IMR-90 (cell line): ENCODE data around the gene ABCB4. TPM values are rescaled to one million over a fixed set of nuclear protein-coding genes. Genes with fewer than 3 reads are reported as not detected.

Experiments used
- ATAC-seq: fragments of 200-7000 bp; cut with Tn5 transposase; 2 replicates; pipeline ENCODE4 v1.9.1; 2020; ENCODE audit warnings: low read depth, mild to moderate bottlenecking, moderate library complexity
- BruUV-seq: library from RNA; stranded (reverse); fragments of 400-500 nt; replicated peaks from 2 replicates; lab custom pipeline; 2021; lab: Mats Ljungman, UMichigan
- CTCF ChIA-PET: fragments of 300-600 bp; formaldehyde crosslinking; extraction: SDS; loops from one replicate; lab custom pipeline; 2021; ENCODE audit warnings: antibody characterized with exemption; lab: Yijun Ruan, JAX
- POLR2A ChIA-PET: fragments of 300-600 bp; sonication (Branson Sonifier 250); formaldehyde crosslinking; loops from one replicate; lab custom pipeline; 2022; ENCODE audit warnings: antibody characterized with exemption; ENCODE audit not compliant: unreplicated experiment; lab: Charles Lee
- DNase-seq: peaks from one replicate; pipeline ENCODE4 v3.0.0; 2013
- H2AFZ ChIP-seq: replicated peaks from 2 replicates; pipeline ENCODE3; 2013; ENCODE audit warnings: low read length, mild to moderate bottlenecking; ENCODE audit not compliant: poor library complexity
- H2AK5ac ChIP-seq: 2 replicates; pipeline ENCODE4 v1.6.1; 2013; ENCODE audit warnings: low read depth, low read length, inconsistent platforms
- H2AK9ac ChIP-seq: replicated peaks from 2 replicates; pipeline ENCODE3; 2013; ENCODE audit warnings: mild to moderate bottlenecking, low read depth, low read length, moderate library complexity; ENCODE audit not compliant: poor library complexity
- H2BK120ac ChIP-seq: 2 replicates; pipeline ENCODE4 v1.6.1; 2013; ENCODE audit warnings: low read depth, low read length, inconsistent platforms
- H2BK15ac ChIP-seq: 3 replicates; pipeline ENCODE4 v1.6.1; 2013; ENCODE audit warnings: low read depth, low read length, inconsistent platforms
- H2BK20ac ChIP-seq: 2 replicates; pipeline ENCODE4 v1.6.1; 2013; ENCODE audit warnings: low read depth, mild to moderate bottlenecking, inconsistent platforms, low read length, moderate library complexity
- H2BK5ac ChIP-seq: 2 replicates; pipeline ENCODE4 v1.6.1; 2013; ENCODE audit warnings: mild to moderate bottlenecking, low read depth, low read length, inconsistent platforms; ENCODE audit not compliant: poor library complexity, severe bottlenecking
- H3K14ac ChIP-seq: replicated peaks from 2 replicates; pipeline ENCODE4 v1.6.1; 2013; ENCODE audit warnings: low read depth, low read length, inconsistent platforms
- H3K18ac ChIP-seq: 2 replicates; pipeline ENCODE4 v1.6.1; 2013; ENCODE audit warnings: low read depth, low read length, control low read depth
- H3K23ac ChIP-seq: 2 replicates; pipeline ENCODE4 v1.6.1; 2013; ENCODE audit warnings: low read depth, low read length, inconsistent platforms
- H3K27ac ChIP-seq: 2 replicates; pipeline ENCODE4 v1.5.1; 2013; ENCODE audit warnings: mild to moderate bottlenecking, control low read depth, low read length; ENCODE audit not compliant: insufficient read depth
- H3K27me3 ChIP-seq: 2 replicates; pipeline ENCODE4 v1.6.1; 2013; ENCODE audit warnings: low read length; ENCODE audit not compliant: control insufficient read depth, insufficient read depth
- H3K36me3 ChIP-seq: 2 replicates; pipeline ENCODE4 v1.6.1; 2013; ENCODE audit warnings: low read length, mixed read lengths; ENCODE audit not compliant: control insufficient read depth, insufficient read depth
- H3K4ac ChIP-seq: 2 replicates; pipeline ENCODE4 v1.6.1; 2013; ENCODE audit warnings: low read depth, low read length, inconsistent platforms
- H3K4me1 ChIP-seq: 2 replicates; pipeline ENCODE4 v1.6.1; 2013; ENCODE audit warnings: low read length, mixed read lengths; ENCODE audit not compliant: control insufficient read depth, insufficient read depth
- H3K4me2 ChIP-seq: 2 replicates; pipeline ENCODE4 v1.6.1; 2013; ENCODE audit warnings: low read depth, mild to moderate bottlenecking, control low read depth, low read length, moderate library complexity
- H3K4me3 ChIP-seq: 2 replicates; pipeline ENCODE4 v1.5.1; 2013; ENCODE audit warnings: low read depth, mild to moderate bottlenecking, control low read depth, low read length, moderate library complexity; ENCODE audit not compliant: insufficient read depth
- H3K56ac ChIP-seq: 2 replicates; pipeline ENCODE4 v1.6.1; 2013; ENCODE audit warnings: low read length, inconsistent platforms; ENCODE audit not compliant: insufficient read depth; ENCODE audit errors: extremely low read depth
- H3K79me1 ChIP-seq, 2 experiments: 2 replicates each; pipeline ENCODE4 v1.6.1; 2013; ENCODE audit warnings: low read length in 2 of 2, inconsistent platforms in 1 of 2, low read depth in 1 of 2
- H3K9ac ChIP-seq: 2 replicates; pipeline ENCODE4 v1.6.1; 2013; ENCODE audit warnings: low read depth, low read length, control low read depth
- H3K9me1 ChIP-seq: 2 replicates; pipeline ENCODE4 v1.6.1; 2013; ENCODE audit warnings: low read length, inconsistent platforms; ENCODE audit not compliant: insufficient read depth
- H3K9me3 ChIP-seq: 2 replicates; pipeline ENCODE4 v1.6.1; 2013; ENCODE audit warnings: low read length; ENCODE audit not compliant: control insufficient read depth, insufficient read depth
- H4K20me1 ChIP-seq: 2 replicates; pipeline ENCODE4 v1.6.1; 2013; ENCODE audit warnings: low read length, inconsistent platforms; ENCODE audit not compliant: insufficient read depth
- H4K5ac ChIP-seq: 2 replicates; pipeline ENCODE4 v1.6.1; 2013; ENCODE audit warnings: mild to moderate bottlenecking, low read depth, low read length, control low read depth
- H4K8ac ChIP-seq, 2 experiments: 2 replicates each; pipeline ENCODE4 v1.6.1; 2013; ENCODE audit warnings: low read depth in 2 of 2, low read length in 2 of 2, control low read depth in 1 of 2, inconsistent platforms in 1 of 2
- H4K91ac ChIP-seq: 2 replicates; pipeline ENCODE4 v1.6.1; 2013; ENCODE audit warnings: low read depth, low read length, inconsistent platforms; ENCODE audit not compliant: insufficient read depth
- CEBPB ChIP-seq: IDR thresholded peaks from 2 replicates; pipeline ENCODE4 v1.6.1; 2012; ENCODE audit warnings: low read depth, low read length, improper control_type of control experiment
- MXI1 ChIP-seq: IDR thresholded peaks from 2 replicates; pipeline ENCODE4 v1.6.1; 2012; ENCODE audit warnings: low read depth, mild to moderate bottlenecking, low read length, moderate library complexity, borderline replicate concordance
- RFX5 ChIP-seq: IDR thresholded peaks from 2 replicates; pipeline ENCODE4 v1.8.0; 2012; ENCODE audit warnings: low read depth, mild to moderate bottlenecking, low read length, moderate library complexity
- USF2 ChIP-seq: fragments of 150-350 bp; IDR thresholded peaks from 2 replicates; pipeline ENCODE4 v1.6.1; 2017; ENCODE audit warnings: mild to moderate bottlenecking, antibody characterized with exemption, low read length, low read depth
- WGBS, 2 experiments: methylation state at CpG; one replicate each; pipeline versions ENCODE4 v1.1.5 to v1.1.7; 2013; ENCODE audit warnings: missing lambda C conversion rate in 2 of 2; ENCODE audit not compliant: insufficient read length in 1 of 2; ENCODE audit errors: extremely low coverage in 2 of 2; 5-methylcytosine and 5-hydroxymethylcytosine counted together
- dilution Hi-C: fragments of 300-500 bp; cut with HindIII; formaldehyde crosslinking; loops from one replicate; pipeline ENCODE4 v1.14.3; 2018; ENCODE audit warnings: low sequenced_read_pairs; ENCODE audit not compliant: unreplicated experiment
- in situ Hi-C: fragments of 300-500 bp; cut with MboI; formaldehyde crosslinking; loops from 3 replicates; pipeline ENCODE4 v1.14.3; 2019; ENCODE audit warnings: low sequenced_read_pairs, inconsistent platforms, mixed read lengths
- intact Hi-C: fragments of 100-400 bp; cut with micrococcal nuclease; formaldehyde crosslinking; loops from 2 replicates; pipeline ENCODE4 v1.10.0; 2022
- polyA plus RNA-seq, 3 experiments: library from polyadenylated mRNA; depleted of rRNA; stranded (reverse); fragments of >200 nt; gene quantifications; 2 replicates each; pipeline ENCODE4 v1.2.3, GENCODE V29; 2012; ENCODE audit warnings: low replicate concordance in 1 of 3
- total RNA-seq: library from RNA; depleted of rRNA; stranded (reverse); fragments of >200 nt; gene quantifications from 2 replicates; pipeline ENCODE4 v1.2.3, GENCODE V29; 2012

The ABCB4 gene
- total and polyA plus RNA-seq, 2 of the 4 experiments (the other 2 are of a cell fraction), result not detected

DNA sequence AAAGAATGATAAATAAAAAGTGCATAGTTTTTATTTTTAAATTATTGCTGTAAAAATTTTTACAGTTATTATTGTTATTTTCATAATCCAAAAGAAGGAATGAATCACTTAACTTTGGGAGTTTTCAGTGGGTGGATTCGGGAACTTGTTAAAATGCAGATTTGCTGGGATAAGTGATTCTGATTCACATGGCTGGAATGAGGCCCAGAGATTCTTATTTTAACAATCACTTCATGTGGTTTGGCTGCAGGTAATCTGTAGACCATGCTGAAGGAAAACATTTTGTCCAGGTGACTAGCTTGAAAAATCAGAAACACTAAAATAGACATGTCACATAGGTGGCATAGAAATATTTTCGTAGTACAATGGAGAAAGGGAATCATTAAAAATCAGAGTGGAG, 116.1 kb downstream of the ABCB4 start:
- H3K14ac ChIP-seq, result no peak overlapping the region
- no peak overlapping the region for H3K4me2 ChIP-seq
- no TSS peak for BruUV-seq
- H2BK15ac ChIP-seq, result no peak overlapping the region
- no peaks in the 10 kb centered on the region; a peak in 1 of 4 replicates for H3K79me1 ChIP-seq
- no peak overlapping the region for H2BK20ac ChIP-seq
- no peak overlapping the region for H2BK120ac ChIP-seq
- intact Hi-C loops (no loop called here), in situ Hi-C loops (no loop called here), dilution Hi-C loops (no loop called here)
- no peak overlapping the region for H3K18ac ChIP-seq
- peaks cover 37% of the 10 kb centered on the region for H3K36me3 ChIP-seq
- H2AK9ac ChIP-seq, result no peak overlapping the region
- no peaks in the 10 kb centered on the region; the same call in 1 of the 2 replicates for H3K9me1 ChIP-seq
- H3K9me3 ChIP-seq, result peaks cover 5% of the 10 kb centered on the region; the same call in 1 of the 2 replicates
- WGBS, 2 experiments, result no CpG with 5 or more reads among the region's 2 CpGs
- H2AFZ ChIP-seq, result no peak overlapping the region
- no peak overlapping the region for H3K23ac ChIP-seq
- no peak overlapping the region for H4K8ac ChIP-seq
- no peaks in the 10 kb centered on the region for H3K27me3 ChIP-seq
- no peak overlapping the region for H2BK5ac ChIP-seq
- no peak overlapping the region for H3K56ac ChIP-seq
- no peak; the same call in 1 of the 2 replicates for ATAC-seq
- no peak overlapping the region for H3K4ac ChIP-seq
- ChIA-PET CTCF (interaction anchor here (1.2 kb wide), 1 partner anchor 10 kb away, joined by 4 read pairs; no protein-coding TSS in a partner anchor), POLR2A (no interaction called here)
- no peak for TF ChIP-seq CEBPB
- no peak for TF ChIP-seq RFX5
- TF ChIP-seq USF2, result no peak
- no peak for TF ChIP-seq MXI1
- H3K4me3 ChIP-seq, result no peak overlapping the region
- H3K4me1 ChIP-seq, result peaks cover 2% of the 10 kb centered on the region
- no peak overlapping the region for H3K9ac ChIP-seq
- no peak overlapping the region for H3K27ac ChIP-seq
- DNase-seq, result peak; percentile 59
- no peak overlapping the region for H4K5ac ChIP-seq
- H2AK5ac ChIP-seq, result no peak overlapping the region
- no peak overlapping the region for H4K91ac ChIP-seq
- no peaks in the 10 kb centered on the region for H4K20me1 ChIP-seq
